ENCODE data around the gene TACC2. TPM values are rescaled to one million over a fixed set of nuclear protein-coding genes. Genes with fewer than 3 reads are reported as not detected.
"Not testable (repeated sequence)": the region's sequence is repeated elsewhere in the genome, so short reads cannot be mapped to it uniquely, and the experiment has no call there.

The TACC2 gene
- total RNA-seq, 2 experiments from 2014 or later, result not detected

DNA sequence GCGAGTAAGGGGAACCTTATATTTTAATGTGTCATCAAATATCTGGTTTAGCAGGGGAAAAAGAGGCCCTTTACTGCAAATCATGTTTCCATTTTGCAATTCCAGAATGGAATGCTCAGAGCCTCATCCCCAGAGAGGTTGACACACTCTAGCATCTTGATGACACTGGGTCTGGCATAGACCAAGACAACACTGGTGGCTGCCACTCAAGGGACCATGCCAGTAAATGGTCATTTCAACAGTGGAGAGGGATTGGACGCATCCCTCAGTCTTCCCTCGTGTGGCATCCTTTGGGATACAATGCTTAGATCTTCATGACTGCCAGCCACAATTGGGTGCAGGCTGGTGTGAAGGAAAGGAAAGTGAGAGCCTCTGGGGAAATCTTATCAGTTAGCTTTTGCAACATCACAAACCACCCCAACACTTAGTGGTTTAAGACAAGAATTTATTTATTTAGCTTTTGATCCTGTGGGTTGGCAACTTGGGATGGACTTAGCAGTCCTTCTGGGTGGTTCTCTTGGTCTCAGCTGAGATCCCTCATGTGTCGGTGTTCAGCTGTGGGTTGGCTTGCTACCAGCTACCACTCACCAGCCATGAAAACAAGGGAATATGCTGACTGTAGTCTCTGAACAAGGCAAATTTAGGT, 21.6 kb downstream of the TACC2 start:
- Mint-ChIP-seq H3K9me3 (no peaks in the 10 kb centered on the region), H3K27me3 (peaks cover 10% of the 10 kb centered on the region), H3K36me3 (ENCODE audit: low read depth) (no peaks in the 10 kb centered on the region), H3K4me3 (no peak overlapping the region), H3K27ac (no peak overlapping the region), H3K4me1 (ENCODE audit: low read depth) (no peaks in the 10 kb centered on the region)
- ATAC-seq (no peak), DNase-seq (no peak)
- CTCF ChIA-PET, result no interaction called here
- POLR2A ChIA-PET, result no interaction called here
- intact Hi-C loops (cut with micrococcal nuclease), result no loop called here
- TF ChIP-seq, protein P1, sequence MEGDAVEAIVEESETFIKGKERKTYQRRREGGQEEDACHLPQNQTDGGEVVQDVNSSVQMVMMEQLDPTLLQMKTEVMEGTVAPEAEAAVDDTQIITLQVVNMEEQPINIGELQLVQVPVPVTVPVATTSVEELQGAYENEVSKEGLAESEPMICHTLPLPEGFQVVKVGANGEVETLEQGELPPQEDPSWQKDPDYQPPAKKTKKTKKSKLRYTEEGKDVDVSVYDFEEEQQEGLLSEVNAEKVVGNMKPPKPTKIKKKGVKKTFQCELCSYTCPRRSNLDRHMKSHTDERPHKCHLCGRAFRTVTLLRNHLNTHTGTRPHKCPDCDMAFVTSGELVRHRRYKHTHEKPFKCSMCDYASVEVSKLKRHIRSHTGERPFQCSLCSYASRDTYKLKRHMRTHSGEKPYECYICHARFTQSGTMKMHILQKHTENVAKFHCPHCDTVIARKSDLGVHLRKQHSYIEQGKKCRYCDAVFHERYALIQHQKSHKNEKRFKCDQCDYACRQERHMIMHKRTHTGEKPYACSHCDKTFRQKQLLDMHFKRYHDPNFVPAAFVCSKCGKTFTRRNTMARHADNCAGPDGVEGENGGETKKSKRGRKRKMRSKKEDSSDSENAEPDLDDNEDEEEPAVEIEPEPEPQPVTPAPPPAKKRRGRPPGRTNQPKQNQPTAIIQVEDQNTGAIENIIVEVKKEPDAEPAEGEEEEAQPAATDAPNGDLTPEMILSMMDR (IDR thresholded peaks at IDR 0.05), result no peak

DNA sequence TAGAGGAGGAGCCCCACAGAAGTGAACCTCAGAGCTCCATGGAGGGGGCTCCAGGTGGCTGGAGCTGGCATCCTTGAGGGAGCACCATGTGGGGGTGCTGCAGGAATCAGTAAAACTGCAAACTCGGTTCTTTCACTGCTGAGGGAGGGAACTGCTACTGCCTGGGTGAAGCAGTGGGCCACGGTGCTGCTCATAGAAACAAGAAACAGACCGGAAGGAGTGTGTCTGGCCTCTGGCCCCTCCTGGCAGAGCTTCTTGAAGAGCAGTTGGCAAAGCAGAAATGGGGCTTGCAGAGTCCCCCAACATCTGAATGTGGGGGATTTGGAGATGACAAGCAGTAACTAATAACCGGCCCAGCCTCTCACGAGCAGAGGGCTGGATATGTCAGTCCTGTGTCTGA, 23.8 kb downstream of the TACC2 start:
- no peak for ATAC-seq
- H3K27ac Mint-ChIP-seq, result no peak overlapping the region
- DNase-seq, result no peak
- no peaks in the 10 kb centered on the region for H3K9me3 Mint-ChIP-seq
- peaks cover 10% of the 10 kb centered on the region for H3K27me3 Mint-ChIP-seq
- intact Hi-C loops (cut with micrococcal nuclease), result no loop called here
- TF ChIP-seq, protein P1 (IDR thresholded peaks at IDR 0.05), result no peak
- no peaks in the 10 kb centered on the region for H3K36me3 Mint-ChIP-seq (ENCODE audit: low read depth)
- CTCF ChIA-PET, result no interaction called here
- POLR2A ChIA-PET, result no interaction called here
- H3K4me3 Mint-ChIP-seq, result no peak overlapping the region
- H3K4me1 Mint-ChIP-seq (ENCODE audit: low read depth), result no peaks in the 10 kb centered on the region

DNA sequence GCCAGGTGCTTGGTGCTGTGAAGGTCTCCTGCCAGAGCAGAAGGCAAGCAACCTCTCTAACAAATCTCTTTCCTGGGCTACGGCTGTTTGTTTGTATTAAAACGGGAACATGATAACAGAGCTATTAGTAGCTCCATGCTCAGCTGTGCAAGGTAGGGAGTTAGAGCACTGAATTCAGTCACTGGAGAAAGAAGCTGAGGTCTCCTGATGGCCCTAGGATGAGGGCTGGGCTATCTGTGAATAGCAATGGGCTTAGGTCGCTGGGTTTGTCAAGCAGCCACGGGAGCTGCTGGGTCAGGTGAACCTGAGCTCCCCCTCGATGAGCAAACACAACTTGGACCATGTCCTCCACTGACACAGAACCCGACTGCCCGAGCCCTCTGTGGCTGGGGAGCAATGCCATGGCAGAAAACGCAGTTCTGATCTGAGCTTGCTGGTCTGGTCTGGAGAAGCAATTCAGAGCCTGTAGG, 24.4 kb downstream of the TACC2 start:
- Mint-ChIP-seq H3K4me1 (ENCODE audit: low read depth) (no peaks in the 10 kb centered on the region), H3K4me3 (no peak overlapping the region), H3K9me3 (no peaks in the 10 kb centered on the region), H3K27ac (no peak overlapping the region), H3K27me3 (peaks cover 10% of the 10 kb centered on the region), H3K36me3 (ENCODE audit: low read depth) (no peaks in the 10 kb centered on the region)
- intact Hi-C loops (cut with micrococcal nuclease), result no loop called here
- no peak for DNase-seq
- ATAC-seq, result no peak
- ChIA-PET POLR2A (no interaction called here), CTCF (no interaction called here)
- TF ChIP-seq, protein P1 (IDR thresholded peaks at IDR 0.05), result no peak

DNA sequence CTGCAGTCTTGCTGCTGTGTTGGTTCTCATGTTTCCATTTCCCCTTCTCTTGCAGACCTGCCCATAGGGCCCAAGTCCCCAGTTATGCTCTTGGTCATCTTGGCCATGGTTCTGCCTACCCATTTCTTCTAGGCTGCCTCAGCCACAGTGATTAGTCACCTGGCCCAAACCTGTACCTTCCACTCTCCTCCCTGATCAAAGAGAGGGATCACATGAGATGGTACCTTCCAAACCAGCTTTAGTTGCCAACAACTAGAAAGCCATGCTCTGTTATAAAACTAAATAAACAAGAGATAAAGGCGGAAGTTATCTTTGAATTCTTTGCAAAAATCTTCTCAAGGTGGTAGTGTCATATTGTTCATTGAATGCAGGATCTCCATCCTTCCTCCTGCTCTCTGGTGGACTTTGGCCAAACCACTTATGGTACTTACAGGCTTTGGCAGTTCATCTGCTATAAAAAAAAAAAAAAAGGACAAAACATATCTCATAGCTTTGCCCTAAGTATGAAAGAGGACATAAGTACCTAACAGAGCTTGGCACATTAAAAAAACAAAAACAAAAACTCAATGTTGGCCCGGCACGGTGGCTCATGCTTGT, 25.8 kb downstream of the TACC2 start:
- intact Hi-C loops (cut with micrococcal nuclease), result no loop called here
- DNase-seq (no peak), ATAC-seq (no peak)
- H3K4me3 Mint-ChIP-seq, result no peak overlapping the region
- POLR2A ChIA-PET, result no interaction called here
- peaks cover 12% of the 10 kb centered on the region for H3K27me3 Mint-ChIP-seq
- H3K27ac Mint-ChIP-seq, result no peak overlapping the region
- no peaks in the 10 kb centered on the region for H3K9me3 Mint-ChIP-seq
- H3K4me1 Mint-ChIP-seq (ENCODE audit: low read depth), result no peaks in the 10 kb centered on the region
- TF ChIP-seq, protein P1 (IDR thresholded peaks at IDR 0.05), result no peak
- no peaks in the 10 kb centered on the region for H3K36me3 Mint-ChIP-seq (ENCODE audit: low read depth)
- CTCF ChIA-PET, result no interaction called here

DNA sequence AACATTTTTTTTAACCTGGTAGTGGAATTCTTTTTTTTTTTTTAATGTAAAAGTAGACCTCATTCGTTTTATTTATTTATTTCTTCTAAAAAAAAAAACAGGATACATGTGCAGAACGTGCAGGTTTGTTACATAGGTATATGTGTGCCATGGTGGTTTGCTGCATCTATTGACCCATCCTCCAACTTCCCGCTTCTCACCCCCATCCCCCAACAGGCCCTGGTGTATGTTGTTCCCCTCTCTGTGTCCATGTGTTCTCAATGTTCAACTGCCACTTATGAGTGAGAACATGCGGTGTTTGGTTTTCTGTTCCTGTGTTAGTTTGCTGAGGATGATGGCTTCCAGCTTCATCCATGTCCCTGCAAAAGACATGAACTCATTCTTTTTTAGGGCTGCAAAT, 29.0 kb downstream of the TACC2 start:
- H3K27me3 Mint-ChIP-seq, ATAC-seq: not testable (repeated sequence)

More for the DNA sequence above, 29.0 kb downstream of the TACC2 start:
- H3K27ac Mint-ChIP-seq; H3K9me3 Mint-ChIP-seq; H3K4me3 Mint-ChIP-seq; DNase-seq; POLR2A ChIA-PET; H3K36me3 Mint-ChIP-seq (ENCODE audit: low read depth); intact Hi-C loops (cut with micrococcal nuclease); H3K4me1 Mint-ChIP-seq (ENCODE audit: low read depth): not testable (repeated sequence)
- CTCF ChIA-PET, result interaction anchor here (0.6 kb wide), 1 partner anchor 23 kb away, joined by 3 read pairs; no protein-coding TSS in a partner anchor

All from activated CD8-positive, alpha-beta T cell treated with anti-CD3 and anti-CD28 coated beads for 36 hours (primary cell).